SU-DHL-6 (cell line): ENCODE measurements around the gene ST3GAL4.

Experiments
- H2AFZ ChIP-seq: fragments of 200-600 bp; sonication (generic); 2 replicates; pipeline ENCODE4 v1.6.1; 2014; ENCODE audit warnings: low read depth, mild to moderate bottlenecking, moderate library complexity, mixed read lengths, antibody characterized with exemption, low read length; ENCODE audit not compliant: severe bottlenecking
- H3F3A ChIP-seq: fragments of 200-600 bp; shearing (Covaris generic); 2 replicates; pipeline ENCODE4 v1.6.0; 2016; ENCODE audit warnings: antibody characterized with exemption, mild to moderate bottlenecking; ENCODE audit not compliant: insufficient read depth
- H3K27ac ChIP-seq: fragments of 200-600 bp; sonication (generic); 2 replicates; pipeline ENCODE4 v1.5.1; 2016; ENCODE audit warnings: low read depth, mild to moderate bottlenecking, low read length, moderate library complexity, mixed read lengths
- H3K27me3 ChIP-seq: fragments of 200-600 bp; sonication (generic), shearing (Covaris generic); 2 replicates; pipeline ENCODE4 v1.6.0; 2014; ENCODE audit warnings: mild to moderate bottlenecking, low read length
- H3K36me3 ChIP-seq: fragments of 200-600 bp; sonication (generic); 2 replicates; pipeline ENCODE4 v1.6.1; 2014; ENCODE audit warnings: mild to moderate bottlenecking, low read length, mixed read lengths
- H3K4me2 ChIP-seq: fragments of 300-600, 200-600 bp; shearing (Covaris generic), sonication (generic); 2 replicates; pipeline ENCODE4 v1.6.0; 2014; ENCODE audit warnings: low read length, low read depth, mild to moderate bottlenecking; ENCODE audit not compliant: poor library complexity, severe bottlenecking
- H3K4me3 ChIP-seq: fragments of 200-600 bp; sonication (generic); 2 replicates; pipeline ENCODE4 v1.5.1; 2014; ENCODE audit warnings: antibody characterized with exemption, low read length, mild to moderate bottlenecking, mixed read lengths; ENCODE audit not compliant: insufficient read depth, poor library complexity, severe bottlenecking
- H3K79me2 ChIP-seq: fragments of 200-600 bp; sonication (generic); 2 replicates; pipeline ENCODE4 v1.6.1; 2014; ENCODE audit warnings: mild to moderate bottlenecking, low read length, moderate library complexity; ENCODE audit not compliant: insufficient read depth
- H3K9ac ChIP-seq: fragments of 200-600 bp; sonication (generic); 2 replicates; pipeline ENCODE4 v1.7.0; 2014; ENCODE audit warnings: mild to moderate bottlenecking, low read length
- H3K9me2 ChIP-seq: fragments of 200-600 bp; sonication (generic); replicated peaks from 2 replicates; pipeline ENCODE4 v1.6.1; 2014; ENCODE audit warnings: low read length; ENCODE audit not compliant: insufficient read depth
- H3K9me3 ChIP-seq: fragments of 200-600 bp; sonication (generic); 2 replicates; pipeline ENCODE4 v1.6.1; 2014; ENCODE audit warnings: low read length, mixed read lengths; ENCODE audit not compliant: insufficient read depth
- H4K20me1 ChIP-seq: fragments of 200-600 bp; sonication (generic); 2 replicates; pipeline ENCODE4 v1.6.1; 2014; ENCODE audit warnings: low read depth, mild to moderate bottlenecking, antibody characterized with exemption, low read length, moderate library complexity, mixed read lengths
- CTCF ChIP-seq: fragments of 200-600 bp; sonication (generic); IDR thresholded peaks from one replicate; pipeline ENCODE4 v1.5.1; 2017; ENCODE audit warnings: antibody characterized with exemption, mild to moderate bottlenecking, low read length, moderate library complexity; ENCODE audit not compliant: insufficient read depth, poor library complexity, severe bottlenecking
- EZH2phosphoT487 ChIP-seq: fragments of 200-600 bp; sonication (generic), shearing (Covaris generic); conservative IDR thresholded peaks from 2 replicates; pipeline ENCODE4 v1.6.1; 2018; ENCODE audit warnings: mild to moderate bottlenecking, antibody characterized with exemption, low read length, moderate library complexity, mixed read lengths

The ST3GAL4 gene

GRCh38 chr11:126333142-126333541 lies 22.3 kb upstream of the ST3GAL4 start:
- Histone ChIP-seq H3K9me3 (no peaks in the 10 kb centered on the region), H3K9ac (no peak overlapping the region), H3K36me3 (no peaks in the 10 kb centered on the region), H3K27ac (no peak overlapping the region), H2AFZ (no peak overlapping the region), H3K79me2 (no peaks in the 10 kb centered on the region), H3K27me3 (no peaks in the 10 kb centered on the region), H3K4me3 (no peak overlapping the region), H3F3A (no peaks in the 10 kb centered on the region), H4K20me1 (no peaks in the 10 kb centered on the region), H3K4me2 (no peak overlapping the region), H3K9me2 (no peaks in the 10 kb centered on the region)
- TF ChIP-seq CTCF: no peak
- TF ChIP-seq EZH2phosphoT487: no peak

GRCh38 chr11:126334659-126335462 lies 20.6 kb upstream of the ST3GAL4 start:
- H3K27ac ChIP-seq: no peak overlapping the region

GRCh38 chr11:126335463-126335760 lies 20.1 kb upstream of the ST3GAL4 start:
- TF ChIP-seq CTCF (no peak), EZH2phosphoT487 (no peak)
- Histone ChIP-seq H3K4me2 (no peak overlapping the region), H3K9me3 (no peaks in the 10 kb centered on the region), H3K27ac (no peak overlapping the region), H2AFZ (no peak overlapping the region), H3K4me3 (no peak overlapping the region), H4K20me1 (no peaks in the 10 kb centered on the region), H3K9ac (no peak overlapping the region), H3K9me2 (no peaks in the 10 kb centered on the region), H3K27me3 (no peaks in the 10 kb centered on the region), H3K79me2 (no peaks in the 10 kb centered on the region), H3F3A (no peaks in the 10 kb centered on the region), H3K36me3 (no peaks in the 10 kb centered on the region)

More at GRCh38 chr11:126334659-126335462, 20.6 kb upstream of the ST3GAL4 start:
- no peaks in the 10 kb centered on the region for H3K36me3 ChIP-seq
- no peak overlapping the region for H3K4me3 ChIP-seq
- no peak overlapping the region for H3K9ac ChIP-seq
- H2AFZ ChIP-seq: no peak overlapping the region
- TF ChIP-seq EZH2phosphoT487 (no peak), CTCF (no peak)
- no peaks in the 10 kb centered on the region for H3K9me2 ChIP-seq
- H3K9me3 ChIP-seq: no peaks in the 10 kb centered on the region
- H3K79me2 ChIP-seq: no peaks in the 10 kb centered on the region
- no peaks in the 10 kb centered on the region for H3F3A ChIP-seq
- H3K4me2 ChIP-seq: no peak overlapping the region
- H3K27me3 ChIP-seq: no peaks in the 10 kb centered on the region
- H4K20me1 ChIP-seq: no peaks in the 10 kb centered on the region
